ENCODE measurements around the gene LRRC19. TPM values are rescaled to one million over a fixed set of nuclear protein-coding genes. Genes with fewer than 3 reads are reported as not detected.

The LRRC19 gene
- total RNA-seq, 5 donors from 2014 or later (not counting 1 experiment from before 2014, with no cell fraction given): not detected

DNA sequence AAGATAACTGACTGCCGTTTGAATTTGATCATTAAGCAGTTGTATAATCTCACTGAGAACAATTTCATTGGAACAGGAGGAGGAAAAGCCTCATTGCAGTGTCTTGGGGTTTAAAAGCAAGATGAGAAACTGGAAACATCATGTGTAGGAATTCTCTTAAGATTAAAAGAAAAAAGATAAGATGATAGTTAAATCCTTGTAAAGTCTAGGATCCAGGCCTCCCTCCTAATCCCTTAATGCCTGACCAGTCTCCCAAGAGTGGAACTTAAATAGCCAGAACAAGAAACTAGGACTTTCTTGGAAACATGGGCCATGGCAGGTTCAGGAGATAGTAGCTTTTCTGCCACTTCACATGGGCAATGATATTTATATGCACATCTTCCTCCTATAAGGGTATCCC lies 37.0 kb upstream of the LRRC19 start:
- Histone ChIP-seq H3K36me3 (ENCODE audit: control insufficient read depth in 2 of 2, extremely low read depth in 1 of 2, insufficient read depth in 1 of 2, low read length in 1 of 2) (peaks cover 0 to 3% of the 10 kb centered on the region in 2 donors), H3K27ac (ENCODE audit: low read length) (no peak overlapping the region), H3K27me3 (replicated peaks in 1 of 2; ENCODE audit: control insufficient read depth in 2 of 2, extremely low read depth in 1 of 2, insufficient read depth in 2 of 2, low read length in 1 of 2) (no peaks in the 10 kb centered on the region), H3K9me3 (no peaks in the 10 kb centered on the region), H3K4me1 (ENCODE audit: control insufficient read depth in 1 of 2, extremely low read depth in 1 of 2, insufficient read depth in 2 of 2, low read length in 2 of 2) (no peaks in the 10 kb centered on the region), H3K4me3 (ENCODE audit: control insufficient read depth in 1 of 2, extremely low read depth in 1 of 2, low read length in 1 of 2) (no peak overlapping the region)
- Mint-ChIP-seq H3K27ac (no peak overlapping the region), H3K9me3 (no peaks in the 10 kb centered on the region), H3K27me3 (no peaks in the 10 kb centered on the region), H3K4me3 (no peak overlapping the region), H3K36me3 (peaks cover 10% of the 10 kb centered on the region), H3K4me1 (no peaks in the 10 kb centered on the region)
- 100% methylated on average over 1 of the region's 1 CpG for WGBS (ENCODE audit: insufficient coverage)
- CTCF ChIA-PET: no interaction called here
- ATAC-seq (replicated peaks in 1 of 4) (no peak), DNase-seq (no peak)
- POLR2A ChIA-PET: no interaction called here

DNA sequence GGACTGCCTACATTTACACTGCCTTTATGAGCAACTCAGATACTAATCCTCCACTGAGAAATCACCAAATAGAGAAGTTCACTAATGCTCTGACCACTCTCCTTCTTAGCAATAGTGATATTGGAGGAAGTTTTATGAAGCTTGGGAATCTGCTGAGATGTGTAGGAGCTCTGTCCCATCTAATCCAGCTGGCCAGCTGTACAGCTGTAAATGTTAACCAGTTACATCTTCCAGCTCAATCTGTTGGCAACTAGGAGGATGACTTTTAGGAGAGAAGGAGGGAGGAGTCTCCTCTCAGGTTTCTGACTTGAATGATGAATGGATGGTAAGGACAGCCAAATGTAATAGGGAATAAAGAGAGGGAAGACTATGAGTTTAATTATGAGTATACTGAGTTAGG lies 36.3 kb upstream of the LRRC19 start:
- H3K9me3 Mint-ChIP-seq: no peaks in the 10 kb centered on the region
- POLR2A ChIA-PET: no interaction called here
- H3K4me1 Mint-ChIP-seq: no peaks in the 10 kb centered on the region

DNA sequence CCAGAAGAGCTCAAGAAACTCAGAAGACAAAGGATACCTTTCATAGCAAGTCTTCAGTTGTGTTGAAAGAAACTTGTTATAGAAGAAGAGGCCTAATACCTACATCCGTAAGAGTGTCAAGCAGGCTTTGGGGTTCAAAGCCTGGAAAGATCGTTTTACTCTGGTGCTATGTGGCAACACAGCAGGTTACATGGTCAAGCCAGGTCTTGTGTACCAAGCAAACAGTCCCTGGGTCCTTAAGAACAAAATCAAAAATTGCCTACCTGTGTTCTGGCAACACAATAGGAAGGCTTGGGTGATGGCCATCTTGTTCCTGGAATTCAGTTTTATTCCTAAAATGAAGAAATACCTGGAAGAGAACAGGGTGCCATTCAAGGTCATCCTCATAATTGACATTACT lies 32.0 kb upstream of the LRRC19 start:
- H3K36me3 ChIP-seq (ENCODE audit: control insufficient read depth in 2 of 2, extremely low read depth in 1 of 2, insufficient read depth in 1 of 2, low read length in 1 of 2): no peaks in the 10 kb centered on the region
- H3K4me3 ChIP-seq (ENCODE audit: control insufficient read depth in 1 of 2, extremely low read depth in 1 of 2, low read length in 1 of 2): no peak overlapping the region
- Mint-ChIP-seq H3K27me3 (no peaks in the 10 kb centered on the region), H3K4me1 (no peaks in the 10 kb centered on the region), H3K27ac (no peak overlapping the region), H3K4me3 (no peak overlapping the region), H3K36me3 (peaks cover 11% of the 10 kb centered on the region), H3K9me3 (no peaks in the 10 kb centered on the region)
- H3K9me3 ChIP-seq: no peaks in the 10 kb centered on the region
- no peak overlapping the region for H3K27ac ChIP-seq (ENCODE audit: low read length)
- no peaks in the 10 kb centered on the region for H3K4me1 ChIP-seq (ENCODE audit: control insufficient read depth in 1 of 2, extremely low read depth in 1 of 2, insufficient read depth in 2 of 2, low read length in 2 of 2)
- ChIA-PET CTCF (no interaction called here), POLR2A (interaction anchor here in 1 of 2 donors (0.6 kb wide), 1 partner anchor 99 kb away, joined by 5 read pairs; no protein-coding TSS in a partner anchor)
- DNase-seq (no peak), ATAC-seq (replicated peaks in 1 of 4) (no peak)
- 100% methylated on average over 2 of the region's 2 CpGs for WGBS (ENCODE audit: insufficient coverage)
- no peaks in the 10 kb centered on the region for H3K27me3 ChIP-seq (replicated peaks in 1 of 2; ENCODE audit: control insufficient read depth in 2 of 2, extremely low read depth in 1 of 2, insufficient read depth in 2 of 2, low read length in 1 of 2)

More for the DNA sequence above, 36.3 kb upstream of the LRRC19 start:
- no peaks in the 10 kb centered on the region for H3K27me3 Mint-ChIP-seq
- H3K36me3 Mint-ChIP-seq: peaks cover 11% of the 10 kb centered on the region
- H3K36me3 ChIP-seq (ENCODE audit: control insufficient read depth in 2 of 2, extremely low read depth in 1 of 2, insufficient read depth in 1 of 2, low read length in 1 of 2): no peaks in the 10 kb centered on the region
- H3K27me3 ChIP-seq (replicated peaks in 1 of 2; ENCODE audit: control insufficient read depth in 2 of 2, extremely low read depth in 1 of 2, insufficient read depth in 2 of 2, low read length in 1 of 2): no peaks in the 10 kb centered on the region
- ATAC-seq (replicated peaks in 1 of 4) (no peak), DNase-seq (no peak)
- no peaks in the 10 kb centered on the region for H3K4me1 ChIP-seq (ENCODE audit: control insufficient read depth in 1 of 2, extremely low read depth in 1 of 2, insufficient read depth in 2 of 2, low read length in 2 of 2)
- H3K27ac Mint-ChIP-seq: no peak overlapping the region
- H3K9me3 ChIP-seq: no peaks in the 10 kb centered on the region
- CTCF ChIA-PET: no interaction called here
- H3K4me3 Mint-ChIP-seq: no peak overlapping the region
- no peak overlapping the region for H3K27ac ChIP-seq (ENCODE audit: low read length)
- H3K4me3 ChIP-seq (ENCODE audit: control insufficient read depth in 1 of 2, extremely low read depth in 1 of 2, low read length in 1 of 2): no peak overlapping the region

DNA sequence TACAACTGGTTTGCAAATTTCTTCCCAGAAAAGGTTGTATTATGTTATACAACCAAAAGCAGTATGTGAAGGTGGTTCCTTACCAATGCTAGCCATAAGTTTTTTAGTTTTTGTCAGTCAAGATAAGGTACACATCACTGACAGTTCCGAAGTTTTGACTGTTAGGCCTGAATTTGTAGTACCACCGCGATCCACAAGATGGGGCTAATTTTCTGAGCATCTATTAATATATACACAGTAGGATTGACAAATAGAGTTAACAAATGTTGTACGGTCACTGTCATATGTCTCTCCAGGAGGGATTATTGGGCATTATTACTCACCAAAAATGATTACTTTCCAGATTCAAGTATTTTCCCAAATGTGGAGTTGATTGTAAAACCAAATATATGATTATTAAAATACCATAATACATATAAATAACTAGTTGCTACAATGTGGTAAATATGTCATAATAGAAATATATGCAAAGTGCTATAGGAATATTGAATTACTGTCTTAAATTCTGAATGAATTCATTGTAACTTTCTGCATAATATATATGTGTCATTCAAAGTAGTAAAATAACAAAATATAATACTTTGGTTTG lies 28.4 kb upstream of the LRRC19 start:
- H3K36me3 Mint-ChIP-seq: peaks cover 11% of the 10 kb centered on the region
- no peak overlapping the region for H3K27ac Mint-ChIP-seq
- no peaks in the 10 kb centered on the region for H3K9me3 ChIP-seq
- no peak overlapping the region for H3K4me3 ChIP-seq (ENCODE audit: control insufficient read depth in 1 of 2, extremely low read depth in 1 of 2, low read length in 1 of 2)
- ChIA-PET CTCF (interaction anchor here in 1 of 2 donors (1.3 kb wide), 1 partner anchor 12 kb away, joined by 3 read pairs; no protein-coding TSS in a partner anchor), POLR2A (no interaction called here)
- H3K4me1 ChIP-seq (ENCODE audit: control insufficient read depth in 1 of 2, extremely low read depth in 1 of 2, insufficient read depth in 2 of 2, low read length in 2 of 2): no peaks in the 10 kb centered on the region
- no peak for ATAC-seq (replicated peaks in 1 of 4)
- no peaks in the 10 kb centered on the region for H3K9me3 Mint-ChIP-seq
- no peak overlapping the region for H3K4me3 Mint-ChIP-seq
- H3K27me3 Mint-ChIP-seq: no peaks in the 10 kb centered on the region
- WGBS (ENCODE audit: insufficient coverage): no CpG with 5 or more reads among the region's 4 CpGs
- peak in 26 of 35 experiments; percentile 1 to 51 (median 20) for DNase-seq
- no peaks in the 10 kb centered on the region for H3K36me3 ChIP-seq (ENCODE audit: control insufficient read depth in 2 of 2, extremely low read depth in 1 of 2, insufficient read depth in 1 of 2, low read length in 1 of 2)
- H3K27ac ChIP-seq (ENCODE audit: low read length): no peak overlapping the region
- no peaks in the 10 kb centered on the region for H3K4me1 Mint-ChIP-seq
- no peaks in the 10 kb centered on the region for H3K27me3 ChIP-seq (replicated peaks in 1 of 2; ENCODE audit: control insufficient read depth in 2 of 2, extremely low read depth in 1 of 2, insufficient read depth in 2 of 2, low read length in 1 of 2)

DNA sequence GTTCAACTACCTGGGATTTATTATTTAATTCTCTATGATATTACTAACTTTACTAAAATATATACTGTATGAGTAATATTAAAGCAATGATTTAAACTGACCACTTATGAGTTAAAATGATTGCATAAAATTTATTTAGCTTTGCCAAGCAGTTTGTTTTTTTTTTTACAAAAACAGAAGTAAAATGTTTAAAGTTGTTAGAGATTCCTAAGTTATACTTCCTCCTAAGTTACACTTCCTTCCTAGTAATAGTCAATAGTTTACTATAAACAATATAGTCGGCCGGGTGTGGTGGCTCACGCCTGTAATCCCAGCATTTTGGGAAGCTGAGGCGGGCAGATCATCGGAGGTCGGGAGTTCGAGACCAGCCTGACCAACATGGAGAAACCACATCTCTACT lies 23.7 kb upstream of the LRRC19 start:
- CTCF ChIA-PET: no interaction called here
- 100% methylated on average over 2 of the region's 7 CpGs for WGBS (ENCODE audit: insufficient coverage)
- H3K36me3 Mint-ChIP-seq: peaks cover 16% of the 10 kb centered on the region

DNA sequence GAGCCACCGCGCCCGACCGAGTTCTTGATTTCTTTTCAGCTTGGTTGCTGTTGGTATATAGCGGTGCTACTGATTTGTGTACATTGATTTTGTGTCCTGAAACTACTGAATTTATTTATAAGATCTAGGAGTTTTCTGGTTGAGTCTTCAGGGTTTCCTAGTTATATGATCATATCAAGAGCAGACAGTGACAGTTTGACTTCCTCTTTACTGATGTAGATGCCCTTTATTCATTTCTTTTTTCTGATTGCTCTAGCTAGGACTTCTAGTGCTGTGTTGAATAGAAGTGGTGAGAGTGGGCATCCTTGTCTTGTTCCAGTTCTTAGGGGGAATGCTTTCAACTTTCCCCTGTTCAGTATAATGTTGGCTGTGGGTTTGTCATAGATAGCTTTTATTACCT lies 17.4 kb upstream of the LRRC19 start:
- Histone ChIP-seq H3K4me1 (ENCODE audit: control insufficient read depth in 1 of 2, extremely low read depth in 1 of 2, insufficient read depth in 2 of 2, low read length in 2 of 2) (no peaks in the 10 kb centered on the region), H3K36me3 (ENCODE audit: control insufficient read depth in 2 of 2, extremely low read depth in 1 of 2, insufficient read depth in 1 of 2, low read length in 1 of 2) (peaks cover 0 to 8% of the 10 kb centered on the region in 2 donors), H3K27ac (ENCODE audit: low read length) (no peak overlapping the region), H3K27me3 (replicated peaks in 1 of 2; ENCODE audit: control insufficient read depth in 2 of 2, extremely low read depth in 1 of 2, insufficient read depth in 2 of 2, low read length in 1 of 2) (no peaks in the 10 kb centered on the region), H3K9me3 (no peaks in the 10 kb centered on the region), H3K4me3 (ENCODE audit: control insufficient read depth in 1 of 2, extremely low read depth in 1 of 2, low read length in 1 of 2) (no peak overlapping the region)
- DNase-seq (no peak), ATAC-seq (replicated peaks in 1 of 4) (no peak)
- Mint-ChIP-seq H3K27ac (no peak overlapping the region), H3K4me3 (no peak overlapping the region), H3K4me1 (no peaks in the 10 kb centered on the region), H3K27me3 (no peaks in the 10 kb centered on the region), H3K9me3 (peaks cover 0 to 5% (median 3%) of the 10 kb centered on the region in 3 donors), H3K36me3 (peaks cover 48% of the 10 kb centered on the region)
- POLR2A ChIA-PET: no interaction called here
- CTCF ChIA-PET: interaction anchor here in 1 of 2 donors (0.5 kb wide), 1 partner anchor 21 kb away, joined by 4 read pairs; no protein-coding TSS in a partner anchor
- no CpG with 5 or more reads among the region's 5 CpGs for WGBS (ENCODE audit: insufficient coverage)

More for the DNA sequence above, 23.7 kb upstream of the LRRC19 start:
- ATAC-seq (replicated peaks in 1 of 4): no peak
- Histone ChIP-seq H3K27me3 (replicated peaks in 1 of 2; ENCODE audit: control insufficient read depth in 2 of 2, extremely low read depth in 1 of 2, insufficient read depth in 2 of 2, low read length in 1 of 2) (no peaks in the 10 kb centered on the region), H3K9me3 (no peaks in the 10 kb centered on the region), H3K4me1 (ENCODE audit: control insufficient read depth in 1 of 2, extremely low read depth in 1 of 2, insufficient read depth in 2 of 2, low read length in 2 of 2) (no peaks in the 10 kb centered on the region), H3K4me3 (ENCODE audit: control insufficient read depth in 1 of 2, extremely low read depth in 1 of 2, low read length in 1 of 2) (no peak overlapping the region), H3K36me3 (ENCODE audit: control insufficient read depth in 2 of 2, extremely low read depth in 1 of 2, insufficient read depth in 1 of 2, low read length in 1 of 2) (peaks cover 0 to 3% of the 10 kb centered on the region in 2 donors), H3K27ac (ENCODE audit: low read length) (no peak overlapping the region)
- DNase-seq: no peak
- H3K4me1 Mint-ChIP-seq: no peaks in the 10 kb centered on the region
- no peak overlapping the region for H3K4me3 Mint-ChIP-seq
- no peaks in the 10 kb centered on the region for H3K27me3 Mint-ChIP-seq
- H3K27ac Mint-ChIP-seq: no peak overlapping the region
- POLR2A ChIA-PET: no interaction called here
- H3K9me3 Mint-ChIP-seq: peaks cover 0 to 5% (median 3%) of the 10 kb centered on the region in 3 donors

All from T-cell (primary cell).